Measurements from ENCODE around the gene GALNT6.
A peak's percentile ranks its signal among the peaks of the same experiment; 100 is the strongest.

The GALNT6 gene

DNA sequence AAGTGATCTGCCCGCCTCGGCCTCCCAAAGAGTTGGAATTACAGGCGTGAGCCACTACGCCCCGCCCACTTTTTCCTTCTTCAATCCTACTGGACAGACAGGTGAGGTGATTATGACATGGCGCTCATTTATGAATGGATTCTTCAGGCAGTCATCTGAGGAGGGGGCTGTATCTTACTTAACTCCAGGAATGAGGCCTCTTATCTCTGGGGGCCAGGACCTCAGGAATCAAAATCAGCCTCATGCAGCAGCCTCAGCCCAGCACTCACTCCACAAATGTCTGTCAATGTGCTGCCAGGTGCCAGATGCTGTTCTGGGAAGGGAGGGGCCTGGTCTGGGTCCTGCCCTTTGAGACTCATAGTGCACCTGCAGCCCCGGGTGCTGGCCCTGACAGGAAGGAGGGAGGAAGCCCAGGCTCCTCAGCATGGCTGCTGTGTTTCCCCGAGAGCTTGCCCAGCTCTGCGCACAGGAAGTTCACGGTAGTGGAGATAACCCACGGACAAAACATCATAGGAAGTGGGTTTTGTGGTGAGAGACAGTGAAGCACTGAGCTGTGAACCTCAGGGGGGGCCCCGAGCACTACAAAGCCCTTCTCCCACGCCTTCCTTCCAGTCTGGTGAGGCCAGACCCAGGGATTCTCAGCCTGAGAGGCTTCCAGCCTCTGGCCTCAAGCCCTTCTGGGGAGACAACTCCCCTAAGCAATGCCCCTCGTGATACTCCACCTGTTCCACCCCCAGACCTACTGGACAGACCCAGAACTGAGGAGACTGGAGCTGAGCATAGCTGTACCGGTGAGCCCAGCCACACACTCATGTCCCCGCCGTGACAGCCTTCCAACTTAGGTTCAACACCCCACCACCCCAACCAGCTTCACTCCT is 22.3 kb downstream of the GALNT6 start:
- TF ChIP-seq, protein P1, sequence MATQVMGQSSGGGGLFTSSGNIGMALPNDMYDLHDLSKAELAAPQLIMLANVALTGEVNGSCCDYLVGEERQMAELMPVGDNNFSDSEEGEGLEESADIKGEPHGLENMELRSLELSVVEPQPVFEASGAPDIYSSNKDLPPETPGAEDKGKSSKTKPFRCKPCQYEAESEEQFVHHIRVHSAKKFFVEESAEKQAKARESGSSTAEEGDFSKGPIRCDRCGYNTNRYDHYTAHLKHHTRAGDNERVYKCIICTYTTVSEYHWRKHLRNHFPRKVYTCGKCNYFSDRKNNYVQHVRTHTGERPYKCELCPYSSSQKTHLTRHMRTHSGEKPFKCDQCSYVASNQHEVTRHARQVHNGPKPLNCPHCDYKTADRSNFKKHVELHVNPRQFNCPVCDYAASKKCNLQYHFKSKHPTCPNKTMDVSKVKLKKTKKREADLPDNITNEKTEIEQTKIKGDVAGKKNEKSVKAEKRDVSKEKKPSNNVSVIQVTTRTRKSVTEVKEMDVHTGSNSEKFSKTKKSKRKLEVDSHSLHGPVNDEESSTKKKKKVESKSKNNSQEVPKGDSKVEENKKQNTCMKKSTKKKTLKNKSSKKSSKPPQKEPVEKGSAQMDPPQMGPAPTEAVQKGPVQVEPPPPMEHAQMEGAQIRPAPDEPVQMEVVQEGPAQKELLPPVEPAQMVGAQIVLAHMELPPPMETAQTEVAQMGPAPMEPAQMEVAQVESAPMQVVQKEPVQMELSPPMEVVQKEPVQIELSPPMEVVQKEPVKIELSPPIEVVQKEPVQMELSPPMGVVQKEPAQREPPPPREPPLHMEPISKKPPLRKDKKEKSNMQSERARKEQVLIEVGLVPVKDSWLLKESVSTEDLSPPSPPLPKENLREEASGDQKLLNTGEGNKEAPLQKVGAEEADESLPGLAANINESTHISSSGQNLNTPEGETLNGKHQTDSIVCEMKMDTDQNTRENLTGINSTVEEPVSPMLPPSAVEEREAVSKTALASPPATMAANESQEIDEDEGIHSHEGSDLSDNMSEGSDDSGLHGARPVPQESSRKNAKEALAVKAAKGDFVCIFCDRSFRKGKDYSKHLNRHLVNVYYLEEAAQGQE (IDR thresholded peaks at IDR 0.05; ENCODE audit: insufficient read depth in 1 of 2, low read depth in 2 of 2, low read length in 2 of 2), result 0 out of 4 replicates have a peak, but pooled peaks of 1 of the 2 experiments have one; percentile 30
- TF ChIP-seq FOXP2 (optimal IDR thresholded peaks at IDR 0.05; ENCODE audit: borderline replicate concordance, extremely low read depth, extremely low read length, insufficient read depth) (peak; percentile 39), SIN3A (IDR thresholded peaks at IDR 0.05; ENCODE audit: borderline replicate concordance, insufficient read depth, low read length) (no peak)

DNA sequence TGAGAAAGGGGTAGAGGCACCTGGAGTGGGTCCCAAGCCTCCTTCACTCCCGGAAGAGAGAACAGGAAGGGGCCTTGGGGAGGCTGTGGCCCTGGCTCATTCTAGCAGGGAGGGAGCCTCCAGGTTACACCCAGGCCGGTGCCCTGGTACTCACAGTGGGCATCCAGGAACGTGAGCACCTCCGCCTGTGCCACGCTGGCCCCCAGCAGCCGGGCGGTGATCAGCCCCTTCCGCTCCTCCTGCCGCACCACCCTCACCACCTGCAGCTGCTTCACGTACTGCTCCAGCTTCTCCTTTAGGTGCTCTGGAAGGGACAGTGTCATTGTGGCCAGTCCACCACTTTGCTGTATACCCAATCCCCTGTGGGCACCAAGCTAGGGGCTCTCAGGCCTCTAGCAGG is 25.9 kb downstream of the GALNT6 start:
- TF ChIP-seq FOXP2 (optimal IDR thresholded peaks at IDR 0.05; ENCODE audit: borderline replicate concordance, extremely low read depth, extremely low read length, insufficient read depth) (no peak), SIN3A (IDR thresholded peaks at IDR 0.05; ENCODE audit: borderline replicate concordance, insufficient read depth, low read length) (no peak), TAF1 (IDR thresholded peaks at IDR 0.05; ENCODE audit: borderline replicate concordance, insufficient read depth, low read length) (no peak), POLR2AphosphoS5 (IDR thresholded peaks at IDR 0.05; ENCODE audit: low read depth, low read length) (no peak)
- TF ChIP-seq, protein P1 (IDR thresholded peaks at IDR 0.05; ENCODE audit: insufficient read depth in 1 of 2, low read depth in 2 of 2, low read length in 2 of 2), result no peak

DNA sequence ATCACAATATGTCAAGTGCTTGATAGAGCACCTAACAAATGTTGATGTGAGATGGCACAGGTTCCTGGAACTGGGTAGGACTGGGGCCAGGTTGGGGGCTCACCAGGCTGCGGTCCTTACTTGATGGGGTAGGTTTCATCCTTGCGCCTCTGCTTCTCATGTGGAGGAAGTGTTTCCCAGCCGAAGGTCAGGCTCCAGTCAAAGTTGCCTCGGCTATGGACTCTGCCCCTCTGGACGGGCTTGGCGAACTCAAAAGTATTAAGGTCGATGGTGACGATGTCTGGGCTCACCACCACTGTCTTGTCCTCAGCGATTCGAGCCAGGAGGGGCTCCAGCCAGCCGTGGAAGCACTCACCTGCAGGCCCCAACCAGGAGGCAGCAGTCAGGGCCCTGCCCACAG is 27.2 kb downstream of the GALNT6 start:
- no peak for TF ChIP-seq SIN3A (IDR thresholded peaks at IDR 0.05; ENCODE audit: borderline replicate concordance, insufficient read depth, low read length)
- no peak for TF ChIP-seq FOXP2 (optimal IDR thresholded peaks at IDR 0.05; ENCODE audit: borderline replicate concordance, extremely low read depth, extremely low read length, insufficient read depth)
- TF ChIP-seq TAF1 (IDR thresholded peaks at IDR 0.05; ENCODE audit: borderline replicate concordance, insufficient read depth, low read length), result no peak
- TF ChIP-seq, protein P1 (IDR thresholded peaks at IDR 0.05; ENCODE audit: insufficient read depth in 1 of 2, low read depth in 2 of 2, low read length in 2 of 2), result no peak

DNA sequence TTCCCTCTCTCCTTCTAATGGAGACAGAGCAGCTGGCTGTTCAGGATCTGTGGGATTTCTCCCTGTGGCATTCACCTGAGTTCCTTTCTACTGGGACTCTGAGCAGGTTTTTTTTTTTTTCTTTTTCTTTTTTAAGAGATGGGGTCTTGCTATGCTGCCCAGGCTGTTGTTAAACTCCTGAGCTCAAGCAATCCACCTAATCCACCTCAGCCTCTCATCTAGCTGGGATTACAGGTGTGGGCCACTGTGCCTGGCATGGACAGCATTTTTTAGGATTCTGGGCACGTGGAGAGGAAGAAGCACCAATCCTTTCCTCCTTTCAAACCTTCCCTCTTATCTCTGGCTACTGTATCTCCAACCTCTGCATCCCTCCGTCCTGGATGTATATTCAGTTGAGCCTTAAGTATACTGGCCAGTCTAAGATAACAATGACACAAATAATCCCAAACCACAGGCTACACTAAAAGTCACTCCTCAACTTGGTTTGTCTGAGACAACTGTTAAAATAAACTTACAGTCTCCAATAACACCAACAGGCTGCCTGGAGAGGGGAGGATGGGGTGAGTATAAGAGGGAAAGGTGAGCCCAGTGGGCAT is 28.4 kb downstream of the GALNT6 start:
- no peak for TF ChIP-seq POLR2AphosphoS5 (IDR thresholded peaks at IDR 0.05; ENCODE audit: low read depth, low read length)
- TF ChIP-seq, protein P1 (IDR thresholded peaks at IDR 0.05; ENCODE audit: insufficient read depth in 1 of 2, low read depth in 2 of 2, low read length in 2 of 2), result no peak
- no peak for TF ChIP-seq SIN3A (IDR thresholded peaks at IDR 0.05; ENCODE audit: borderline replicate concordance, insufficient read depth, low read length)
